ENCODE results near the gene NOBOX.
"Not testable (repeated sequence)": the region's sequence is repeated elsewhere in the genome, so short reads cannot be mapped to it uniquely, and the experiment has no call there.

The NOBOX gene

DNA sequence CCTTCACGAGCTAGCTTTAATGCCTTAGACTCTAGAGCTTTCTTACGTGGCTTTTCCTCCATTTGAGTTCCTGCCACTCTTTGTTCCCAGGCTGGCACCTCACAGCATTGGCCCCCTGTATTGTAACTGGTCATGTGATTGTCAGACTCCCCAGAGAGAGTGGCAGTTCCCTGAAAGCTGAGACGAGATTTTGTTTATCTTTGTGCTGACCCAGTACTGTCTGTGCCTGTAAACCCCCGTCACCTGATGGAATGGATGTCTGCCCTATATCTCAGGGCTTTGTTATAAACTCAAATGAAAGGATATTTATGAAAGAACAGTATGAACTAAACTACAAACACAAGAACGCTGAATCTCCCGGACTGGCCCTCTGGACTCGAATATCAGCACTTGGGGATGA is 13.0 kb downstream of the NOBOX start:
- DNase-seq = no peak

DNA sequence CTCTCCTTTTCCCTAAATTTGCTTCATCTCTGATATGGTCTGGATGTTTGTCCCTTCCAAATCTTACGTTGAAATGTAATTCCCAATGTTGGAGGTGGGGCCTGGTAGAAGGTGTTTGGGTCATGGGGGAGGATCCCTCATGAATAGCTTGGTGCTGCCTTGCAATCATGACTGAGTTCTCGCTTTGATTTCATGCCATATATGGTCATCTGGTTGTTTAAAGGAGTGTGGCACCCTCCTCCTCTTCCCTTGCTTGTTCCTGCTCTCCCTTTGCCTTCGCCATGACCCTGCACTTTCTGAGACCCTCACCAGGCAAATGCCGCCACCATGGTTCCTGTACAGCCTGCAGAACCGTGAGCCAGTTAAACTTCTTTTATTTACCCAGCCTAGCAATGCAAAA is 14.5 kb downstream of the NOBOX start:
- no peak for DNase-seq

DNA sequence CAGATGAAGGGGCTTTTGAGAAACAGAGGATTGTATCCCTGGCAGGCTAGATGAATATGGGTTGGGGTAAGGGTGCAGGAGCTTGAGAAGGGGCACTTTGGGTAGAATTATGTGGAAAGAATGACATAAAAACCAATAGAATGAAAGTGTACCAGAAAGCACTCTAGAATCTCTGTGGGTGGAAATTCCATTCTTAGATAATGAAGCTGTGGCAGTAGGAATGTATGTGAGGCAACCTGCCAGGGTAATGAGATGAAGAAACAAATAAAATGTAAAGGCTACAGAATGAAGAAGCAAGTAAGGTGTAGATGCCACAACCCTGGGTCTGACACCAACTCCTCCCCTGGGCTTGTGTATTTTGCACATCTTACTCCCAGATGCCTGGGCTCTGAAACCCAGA is 16.8 kb downstream of the NOBOX start:
- DNase-seq = no peak

DNA sequence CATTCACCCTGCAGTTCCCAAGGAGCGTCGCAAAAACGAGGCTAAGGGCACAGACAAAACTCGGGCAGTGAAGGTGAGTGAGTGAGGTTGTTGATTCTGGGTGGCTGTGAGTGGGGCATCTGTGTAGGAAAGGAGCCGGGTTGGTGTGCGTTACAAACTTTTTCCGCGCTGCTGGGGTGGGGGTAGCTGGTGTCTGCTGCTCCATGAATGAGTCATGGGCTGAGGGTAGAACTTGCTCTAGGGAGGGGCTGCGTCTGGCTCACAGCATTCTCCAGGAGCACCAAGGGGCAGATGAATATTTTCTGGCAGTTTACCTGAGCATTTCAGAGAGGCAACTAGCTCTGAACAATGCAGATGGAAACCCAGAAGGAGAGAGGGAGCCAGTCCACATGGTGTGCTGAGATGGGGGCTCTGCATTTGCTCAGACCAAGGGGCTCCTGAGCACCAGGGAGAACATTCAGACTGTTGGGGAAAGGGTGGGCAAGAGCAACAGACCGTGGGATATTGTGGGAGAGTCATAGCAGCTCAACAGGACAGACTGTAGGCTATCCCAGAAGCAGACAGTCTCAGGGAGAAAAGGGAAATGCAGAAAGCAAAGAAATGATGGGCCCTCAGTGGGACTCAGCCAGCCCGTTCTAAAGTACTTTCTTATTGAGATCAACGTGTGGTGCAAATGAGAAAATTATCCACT is 18.8 kb downstream of the NOBOX start:
- DNase-seq = no peak

DNA sequence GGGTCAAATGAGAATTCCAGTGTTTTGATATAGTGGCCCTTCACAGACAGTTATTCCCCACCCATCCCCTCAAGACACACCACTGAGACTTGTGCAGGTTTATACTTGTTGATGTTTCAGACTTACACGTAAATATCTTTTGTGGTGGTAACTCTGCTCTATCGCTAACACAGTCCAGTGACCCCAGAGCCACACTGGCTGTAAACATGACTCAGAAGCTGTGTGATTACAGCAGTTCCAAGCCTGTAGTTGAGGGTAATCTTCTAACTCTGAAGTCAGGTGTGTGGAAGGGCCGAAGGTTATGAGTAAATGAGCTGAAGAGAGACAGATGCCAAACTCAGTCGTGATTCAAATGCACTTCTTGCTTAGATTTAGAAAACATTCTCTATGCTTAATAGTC is 19.4 kb downstream of the NOBOX start:
- no peak for DNase-seq

DNA sequence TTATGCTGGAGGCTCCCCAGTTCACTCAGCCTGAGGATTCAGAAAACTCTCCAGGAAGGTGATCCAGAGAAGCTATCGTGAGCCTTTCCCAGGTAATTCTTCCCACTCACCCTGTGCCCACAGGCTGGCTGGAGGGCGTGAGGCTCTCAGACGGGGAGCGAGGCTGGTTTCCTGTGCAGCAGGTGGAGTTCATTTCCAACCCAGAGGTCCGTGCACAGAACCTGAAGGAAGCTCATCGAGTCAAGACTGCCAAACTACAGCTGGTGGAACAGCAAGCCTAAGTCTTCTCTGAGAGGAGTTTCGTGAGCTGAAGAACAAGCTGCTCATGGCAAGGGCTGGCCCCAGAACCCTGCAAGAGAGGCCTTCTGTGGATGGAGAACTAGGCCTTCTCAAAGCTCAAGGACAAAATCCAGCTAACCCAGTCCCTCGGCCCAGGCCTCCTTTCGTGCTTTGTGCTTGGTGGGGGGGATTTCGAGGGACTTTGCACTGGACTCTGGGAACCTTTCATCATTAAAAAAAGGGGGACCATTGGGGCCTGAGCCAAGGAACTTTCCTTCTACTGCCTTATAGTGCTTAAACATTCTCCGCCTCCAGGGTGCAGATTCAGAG is 23.6 kb downstream of the NOBOX start:
- no peak for DNase-seq

DNA sequence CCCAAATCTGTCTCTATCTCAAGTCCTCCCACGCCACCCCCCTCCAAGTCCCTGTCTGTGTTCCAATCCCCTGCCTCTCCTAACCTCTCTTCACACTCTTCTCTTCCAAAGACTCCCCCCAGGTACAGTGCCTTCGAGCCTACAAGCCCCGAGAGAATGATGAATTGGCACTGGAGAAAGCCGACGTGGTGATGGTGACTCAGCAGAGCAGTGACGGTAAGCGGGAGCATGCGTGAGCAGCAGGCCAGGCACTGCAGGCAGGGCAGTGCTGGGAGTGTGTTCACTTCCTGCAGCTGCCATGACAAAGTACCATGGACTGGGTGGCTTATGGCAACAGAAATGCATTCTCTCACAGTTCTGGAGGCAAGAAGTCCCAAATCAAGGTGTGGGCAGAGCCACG is 24.8 kb downstream of the NOBOX start:
- DNase-seq = no peak

DNA sequence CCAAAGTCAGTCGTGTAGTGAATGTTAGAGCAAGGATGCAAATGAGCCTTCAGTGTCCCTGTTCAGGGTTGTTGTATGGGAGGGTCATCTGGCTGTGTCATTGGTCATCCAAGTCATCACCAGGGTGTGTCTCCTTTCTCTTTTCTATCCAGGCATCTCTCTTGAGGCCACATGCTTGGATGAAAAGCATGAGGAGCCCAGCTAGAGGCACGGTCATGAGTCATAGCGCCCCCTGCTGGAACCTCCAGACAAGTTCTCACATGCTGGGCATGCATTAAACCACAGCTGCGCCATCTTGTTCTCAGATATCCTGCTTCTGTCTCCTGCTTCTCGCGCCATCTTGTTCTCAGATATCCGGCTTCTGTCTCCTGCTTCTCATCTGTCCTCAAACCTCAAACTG is 34.3 kb downstream of the NOBOX start:
- not testable (repeated sequence) for DNase-seq

DNA sequence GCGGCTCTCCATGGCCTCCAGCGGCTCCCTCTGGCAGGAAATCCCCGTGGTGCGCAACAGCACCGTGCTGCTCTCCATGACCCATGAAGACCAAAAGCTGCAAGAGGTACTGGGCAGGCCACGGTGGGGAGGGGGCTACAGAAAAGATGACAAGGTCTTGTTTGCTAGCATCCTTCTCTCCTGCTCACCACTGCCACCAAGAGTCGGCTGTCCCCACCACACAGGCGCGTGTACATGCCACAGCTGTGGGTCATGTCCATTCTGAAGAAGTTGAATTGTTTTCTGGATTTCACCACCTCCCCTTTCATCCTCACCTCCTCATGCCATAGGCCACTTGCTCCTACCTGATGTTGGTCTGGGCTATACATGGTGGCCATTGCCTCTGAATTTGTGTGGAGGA is 36.2 kb downstream of the NOBOX start:
- DNase-seq = not testable (repeated sequence)

DNA sequence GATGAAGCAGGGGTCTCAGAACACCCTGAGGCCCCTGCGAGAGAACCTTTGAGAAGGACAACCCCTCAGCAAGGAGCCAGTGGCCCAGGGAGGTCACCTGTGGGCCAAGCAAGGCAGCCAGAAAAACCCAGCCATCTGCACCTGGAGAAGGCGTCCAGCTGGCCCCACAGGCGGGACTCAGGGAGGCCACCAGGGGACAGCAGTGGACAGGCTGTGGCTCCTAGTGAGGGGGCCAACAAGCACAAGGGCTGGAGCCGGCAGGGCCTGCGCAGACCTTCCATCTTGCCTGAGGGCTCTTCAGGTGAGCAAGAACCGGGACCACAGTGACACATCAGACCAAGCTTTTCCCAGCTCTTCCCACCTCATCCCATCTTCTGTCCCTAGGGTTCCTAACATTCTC is 38.0 kb downstream of the NOBOX start:
- not testable (repeated sequence) for DNase-seq

DNA sequence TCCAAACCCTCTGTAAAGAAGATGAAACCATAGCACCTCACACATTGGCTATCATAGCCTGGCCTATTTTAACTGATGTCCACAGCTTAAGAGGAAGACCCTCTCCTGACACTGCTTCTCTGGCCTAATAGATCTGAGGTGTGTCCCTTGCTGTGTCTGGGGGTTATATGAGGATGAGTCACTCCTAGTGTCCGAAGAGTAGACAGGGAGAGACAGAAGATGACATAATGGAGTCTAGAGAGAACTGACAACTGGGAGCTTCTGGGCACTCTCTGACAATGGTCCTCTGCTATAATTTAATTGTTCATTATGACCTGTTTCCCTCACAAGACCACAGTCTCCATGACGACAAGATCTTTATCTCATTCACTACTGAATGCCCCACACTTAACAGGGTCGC is 41.4 kb downstream of the NOBOX start:
- not testable (repeated sequence) for DNase-seq

DNA sequence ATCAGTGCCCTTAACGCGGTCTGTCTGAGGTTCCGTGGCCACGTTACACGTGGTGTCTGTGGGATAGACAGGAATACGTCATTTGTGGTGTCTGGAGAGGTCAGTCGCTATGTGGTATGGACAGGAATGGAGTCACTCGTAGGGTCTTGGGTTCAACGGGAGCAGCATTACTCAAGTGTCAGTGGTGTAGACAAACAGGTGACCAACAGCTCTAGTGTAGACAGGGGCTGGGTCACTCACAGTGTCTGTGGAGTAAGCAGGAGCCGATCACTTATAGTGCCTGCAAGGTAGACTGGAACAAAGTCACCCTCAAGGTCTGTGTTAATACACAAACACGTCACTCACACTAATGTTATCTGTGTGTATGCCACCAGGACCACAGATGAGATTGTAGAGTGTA is 46.6 kb downstream of the NOBOX start:
- not testable (repeated sequence) for DNase-seq

DNA sequence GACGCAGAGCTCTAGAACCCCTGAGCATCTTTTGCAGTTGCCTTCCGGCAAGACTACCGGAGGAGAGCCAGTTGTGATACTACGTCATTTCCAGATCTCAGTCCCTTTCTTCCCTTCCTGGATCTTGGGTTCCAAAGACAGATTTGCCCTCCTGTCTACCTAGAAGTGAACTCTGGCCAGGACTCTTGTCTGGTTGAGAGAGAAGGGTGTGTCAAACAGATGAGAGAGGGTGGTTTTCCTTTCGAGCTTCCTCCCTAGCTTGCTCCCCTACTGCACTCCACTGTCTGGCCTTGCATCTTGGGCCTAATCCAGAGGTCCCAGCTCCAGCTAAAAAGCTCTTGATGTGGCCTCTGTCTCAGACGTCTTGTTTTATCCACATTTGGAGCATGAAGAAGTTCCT is 47.3 kb downstream of the NOBOX start:
- DNase-seq = not testable (repeated sequence)

DNA sequence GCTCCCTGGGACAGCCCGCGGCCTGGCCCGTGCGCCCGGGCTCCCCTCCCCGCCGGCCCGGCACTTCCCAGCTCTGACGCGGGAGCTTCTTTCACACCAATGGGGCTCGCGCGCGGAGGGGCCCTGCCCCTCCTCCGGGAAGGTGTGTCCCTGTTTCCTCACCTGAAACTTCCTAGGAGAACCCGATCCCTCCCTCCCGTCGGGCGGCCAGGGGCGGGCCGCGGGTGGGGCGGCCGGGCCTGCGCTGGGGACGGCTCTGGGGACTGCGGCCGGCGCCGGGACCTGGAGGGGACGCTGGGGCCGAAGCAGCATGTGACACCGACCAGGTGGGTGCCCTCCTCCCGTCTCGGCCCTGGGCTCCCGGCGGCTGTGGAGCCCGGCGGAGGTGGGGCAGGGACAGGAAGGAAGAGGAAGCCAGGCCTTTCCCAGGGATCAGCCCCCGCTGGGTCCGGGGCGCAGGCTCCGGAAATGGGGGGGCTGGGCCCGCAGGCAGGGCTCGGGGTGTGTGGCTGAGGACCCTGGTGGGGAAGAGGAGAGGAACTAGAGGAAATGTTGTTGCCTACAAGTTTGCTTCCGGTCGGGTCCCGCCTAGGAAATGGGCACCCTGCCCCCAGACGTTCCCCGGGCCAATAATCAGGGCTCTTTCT is 48.2 kb downstream of the NOBOX start, which contains the start of gene ARHGEF5:
ARHGEF5 (plus strand) TSS at position 227 of the 647 bp plus-strand sequence. CDS start 7,268 bp downstream, outside the sequence.
- not testable (repeated sequence) for DNase-seq

DNA sequence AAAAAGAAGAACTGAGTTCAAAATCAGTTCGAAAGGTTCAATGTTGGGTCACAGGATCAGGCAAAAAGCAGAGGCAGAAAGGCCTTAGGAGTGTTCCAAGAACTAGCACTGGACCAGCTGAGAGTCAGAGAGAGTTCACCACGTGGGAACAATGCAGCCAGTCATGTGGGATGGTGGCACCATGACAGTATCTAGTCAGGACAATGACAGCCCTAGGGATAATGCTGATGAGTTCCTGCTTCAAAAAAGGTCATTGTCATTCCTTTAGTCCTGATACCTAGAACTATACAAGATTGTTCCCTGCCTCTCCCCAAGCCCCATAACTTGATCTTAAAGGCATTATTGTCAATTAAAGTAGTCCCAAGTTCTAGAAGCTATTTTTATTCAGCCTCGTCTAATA is 51.8 kb downstream of the NOBOX start:
- DNase-seq = peak; percentile 23

DNA sequence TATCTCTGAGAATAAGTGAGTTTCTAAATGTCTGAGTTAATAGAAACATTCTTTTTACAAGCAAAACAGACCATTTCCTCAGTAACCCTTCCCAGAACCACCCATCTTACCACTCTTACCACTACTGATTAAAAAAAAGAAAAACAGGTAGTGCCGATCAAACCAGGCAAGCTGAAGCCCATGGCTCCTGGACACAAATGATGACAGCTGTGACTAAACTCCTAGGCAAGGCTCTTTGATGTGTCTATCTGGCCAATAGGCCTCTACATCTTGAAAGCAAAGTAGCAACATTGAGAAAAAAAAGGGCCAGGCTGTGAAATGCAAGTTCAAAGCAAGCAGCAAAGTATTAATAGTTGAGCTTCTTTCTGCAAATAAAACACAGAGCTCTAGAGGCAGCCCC is 54.9 kb downstream of the NOBOX start:
- DNase-seq = not testable (repeated sequence)

Data from right forelimb (tissue), 1 donor.